CD14-positive monocyte (primary cell): ENCODE measurements around the gene SEMA3A. TPM values are rescaled to one million over a fixed set of nuclear protein-coding genes. Genes with fewer than 3 reads are reported as not detected.

ENCODE experiments used
- DNase-seq, 3 donors: peaks; one replicate each; pipeline ENCODE4 v3.0.0-alpha.2; 2011 to 2022
- H2AFZ ChIP-seq: 2 replicates; pipeline ENCODE4 v1.6.0; 2012; ENCODE audit warnings: mild to moderate bottlenecking, low read depth, low read length, inconsistent platforms; ENCODE audit not compliant: insufficient read depth, poor library complexity, severe bottlenecking
- H3K27ac ChIP-seq, 2 donors: 1 replicate in 1 of 2; 2 replicates in 1 of 2; pipeline ENCODE4 v1.5.1; 2012 to 2013; ENCODE audit warnings: low read length in 2 of 2, control low read depth in 1 of 2, inconsistent platforms in 1 of 2, low read depth in 1 of 2, mild to moderate bottlenecking in 1 of 2
- H3K27me3 ChIP-seq, 2 donors: one replicate each; pipeline versions ENCODE4 v1.6.0 to v1.6.1; 2011 to 2013; ENCODE audit warnings: low read length in 2 of 2; ENCODE audit not compliant: control insufficient read depth in 2 of 2, insufficient read depth in 2 of 2
- H3K36me3 ChIP-seq, 2 donors: replicated peaks in 1 of 2; 1 replicate in 1 of 2; 2 replicates in 1 of 2; pipeline versions ENCODE4 v1.5.1 to v1.6.1; 2012 to 2013; ENCODE audit warnings: low read length in 2 of 2, control low read depth in 1 of 2, inconsistent platforms in 1 of 2, mild to moderate bottlenecking in 1 of 2; ENCODE audit not compliant: insufficient read depth in 2 of 2, control insufficient read depth in 1 of 2
- H3K4me1 ChIP-seq, 2 donors: 1 replicate in 1 of 2; 2 replicates in 1 of 2; pipeline versions ENCODE4 v1.5.1 to v1.6.1; 2012 to 2013; ENCODE audit warnings: low read length in 2 of 2, control low read depth in 1 of 2, inconsistent platforms in 1 of 2, mild to moderate bottlenecking in 1 of 2, moderate library complexity in 1 of 2; ENCODE audit not compliant: insufficient read depth in 2 of 2, control insufficient read depth in 1 of 2
- H3K4me2 ChIP-seq: replicated peaks from 2 replicates; pipeline ENCODE3; 2012; ENCODE audit warnings: low read length, moderate library complexity, mild to moderate bottlenecking; ENCODE audit not compliant: poor library complexity, severe bottlenecking; ENCODE audit errors: extremely low read depth
- H3K4me3 ChIP-seq, 3 experiments: fragments of 200-600 bp in 1 of 3; sonication (generic) in 1 of 3; replicated peaks in 1 of 3; 1 replicate in 2 of 3; 2 replicates in 1 of 3; pipeline ENCODE4 v1.5.1; 2011 to 2013; ENCODE audit warnings: low read length in 3 of 3, mild to moderate bottlenecking in 3 of 3, control low read depth in 2 of 3, low read depth in 2 of 3, inconsistent platforms in 1 of 3, moderate library complexity in 1 of 3
- H3K79me2 ChIP-seq: 2 replicates; pipeline ENCODE4 v1.6.0; 2012; ENCODE audit warnings: mild to moderate bottlenecking, control low read depth, inconsistent platforms, low read length, moderate library complexity; ENCODE audit not compliant: insufficient read depth
- H3K9ac ChIP-seq: 2 replicates; pipeline ENCODE4 v1.6.0; 2017; ENCODE audit warnings: low read length, mild to moderate bottlenecking; ENCODE audit not compliant: insufficient read depth, poor library complexity, severe bottlenecking
- H3K9me3 ChIP-seq, 2 donors: replicated peaks in 1 of 2; 1 replicate in 1 of 2; 2 replicates in 1 of 2; pipeline versions ENCODE4 v1.5.1 to v1.6.1; 2012 to 2013; ENCODE audit warnings: low read length in 2 of 2, control low read depth in 1 of 2; ENCODE audit not compliant: control insufficient read depth in 1 of 2, insufficient read depth in 1 of 2
- H4K20me1 ChIP-seq: 2 replicates; pipeline ENCODE4 v1.6.0; 2012; ENCODE audit warnings: mild to moderate bottlenecking, low read length, control low read depth, moderate library complexity; ENCODE audit not compliant: insufficient read depth
- H3K27ac Mint-ChIP-seq, 7 donors: one replicate each; pipeline ENCODE4 v1.8.0; 2020; ENCODE audit warnings: mild to moderate bottlenecking in 7 of 7, mixed read lengths in 7 of 7, moderate library complexity in 6 of 7, inconsistent platforms in 2 of 7
- H3K27me3 Mint-ChIP-seq, 3 donors: one replicate each; pipeline ENCODE4 v1.8.0; 2021 to 2022; ENCODE audit warnings: low read depth in 3 of 3, mild to moderate bottlenecking in 3 of 3, mixed read lengths in 3 of 3, moderate library complexity in 3 of 3, inconsistent platforms in 1 of 3
- H3K36me3 Mint-ChIP-seq, 2 donors: one replicate each; pipeline ENCODE4 v1.8.0; 2020; ENCODE audit warnings: mixed read lengths in 2 of 2, inconsistent platforms in 1 of 2, mild to moderate bottlenecking in 1 of 2
- H3K4me1 Mint-ChIP-seq: one replicate; pipeline ENCODE4 v1.8.0; 2020; ENCODE audit warnings: mild to moderate bottlenecking, mixed read lengths
- H3K4me3 Mint-ChIP-seq, 2 donors: one replicate each; pipeline ENCODE4 v1.8.0; 2020; ENCODE audit warnings: mild to moderate bottlenecking in 2 of 2, mixed read lengths in 2 of 2, moderate library complexity in 1 of 2
- H3K9me3 Mint-ChIP-seq, 7 donors: one replicate each; pipeline ENCODE4 v1.8.0; 2020 to 2022; ENCODE audit warnings: mixed read lengths in 7 of 7, mild to moderate bottlenecking in 6 of 7, moderate library complexity in 6 of 7, inconsistent platforms in 2 of 7
- WGBS: methylation state at CpG from one replicate; pipeline ENCODE4 v1.1.5; 2013; ENCODE audit warnings: missing lambda C conversion rate; ENCODE audit not compliant: insufficient coverage; 5-methylcytosine and 5-hydroxymethylcytosine counted together
- intact Hi-C, 2 donors: fragments of 100-400 bp; cut with micrococcal nuclease; formaldehyde crosslinking; loops; one replicate each; pipeline versions ENCODE4 v1.15.0 to v1.15.1; 2023
- polyA plus RNA-seq, 3 donors: library from polyadenylated mRNA; depleted of rRNA in 1 of 3; unstranded in 2 of 3; stranded (reverse) in 1 of 3; fragments of 300-500 nt in 2 of 3; fragments of >200 nt in 1 of 3; fragmentation: Illumina TruSeq in 2 of 3; gene quantifications; 1 replicate in 2 of 3; 2 replicates in 1 of 3; pipeline ENCODE4 v1.2.3, GENCODE V29; 2012 to 2021
- TF ChIP-seq, protein P1 (sequence below): fragments of 200-600 bp; IDR thresholded peaks from one replicate; pipeline ENCODE4 v1.8.0; 2022; ENCODE audit warnings: antibody characterized with exemption, mild to moderate bottlenecking

SEMA3A gene
- polyA plus RNA-seq, 3 donors: 0.03 TPM; not detected in 2

DNA sequence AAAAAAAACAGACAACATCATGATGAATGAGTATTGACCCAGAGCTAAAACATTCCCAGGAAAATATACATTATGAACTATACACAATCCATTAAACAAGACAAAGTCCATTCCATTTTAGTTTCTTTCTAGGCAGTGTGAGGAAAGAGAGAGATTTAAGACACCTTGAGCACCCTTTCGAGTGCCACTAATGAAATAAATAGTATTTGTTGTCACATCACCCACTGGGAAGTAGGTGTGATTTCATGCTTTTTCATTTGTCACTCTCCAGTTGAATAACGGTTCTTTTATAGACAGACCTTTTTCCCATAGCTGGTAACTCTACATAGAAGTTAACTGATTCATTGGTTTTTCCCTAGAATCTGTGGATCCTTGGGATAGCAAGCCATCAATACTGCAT lies 29.9 kb upstream of the SEMA3A start:
- Histone ChIP-seq H3K4me3 (no peak overlapping the region), H4K20me1 (no peaks in the 10 kb centered on the region), H3K4me2 (no peak overlapping the region), H3K9me3 (no peaks in the 10 kb centered on the region), H3K36me3 (no peaks in the 10 kb centered on the region), H3K79me2 (no peaks in the 10 kb centered on the region), H3K9ac (no peak overlapping the region), H3K4me1 (peaks cover 0 to 3% of the 10 kb centered on the region in 2 donors), H3K27ac (no peak overlapping the region), H2AFZ (no peak overlapping the region), H3K27me3 (no peaks in the 10 kb centered on the region)
- H3K27me3 Mint-ChIP-seq: peaks cover 0 to 2% (median 0%) of the 10 kb centered on the region in 3 donors
- no peak overlapping the region for H3K4me3 Mint-ChIP-seq
- H3K4me1 Mint-ChIP-seq: peaks cover 9% of the 10 kb centered on the region
- TF ChIP-seq, protein P1, sequence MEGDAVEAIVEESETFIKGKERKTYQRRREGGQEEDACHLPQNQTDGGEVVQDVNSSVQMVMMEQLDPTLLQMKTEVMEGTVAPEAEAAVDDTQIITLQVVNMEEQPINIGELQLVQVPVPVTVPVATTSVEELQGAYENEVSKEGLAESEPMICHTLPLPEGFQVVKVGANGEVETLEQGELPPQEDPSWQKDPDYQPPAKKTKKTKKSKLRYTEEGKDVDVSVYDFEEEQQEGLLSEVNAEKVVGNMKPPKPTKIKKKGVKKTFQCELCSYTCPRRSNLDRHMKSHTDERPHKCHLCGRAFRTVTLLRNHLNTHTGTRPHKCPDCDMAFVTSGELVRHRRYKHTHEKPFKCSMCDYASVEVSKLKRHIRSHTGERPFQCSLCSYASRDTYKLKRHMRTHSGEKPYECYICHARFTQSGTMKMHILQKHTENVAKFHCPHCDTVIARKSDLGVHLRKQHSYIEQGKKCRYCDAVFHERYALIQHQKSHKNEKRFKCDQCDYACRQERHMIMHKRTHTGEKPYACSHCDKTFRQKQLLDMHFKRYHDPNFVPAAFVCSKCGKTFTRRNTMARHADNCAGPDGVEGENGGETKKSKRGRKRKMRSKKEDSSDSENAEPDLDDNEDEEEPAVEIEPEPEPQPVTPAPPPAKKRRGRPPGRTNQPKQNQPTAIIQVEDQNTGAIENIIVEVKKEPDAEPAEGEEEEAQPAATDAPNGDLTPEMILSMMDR: no peak
- no peak overlapping the region for H3K27ac Mint-ChIP-seq
- intact Hi-C loops: no loop called here
- whole genome bisulfite sequencing: 80% methylated on average over 1 of the region's 2 CpGs
- peaks cover 0 to 14% (median 4%) of the 10 kb centered on the region in 7 donors for H3K9me3 Mint-ChIP-seq
- no peak for DNase-seq
- no peaks in the 10 kb centered on the region for H3K36me3 Mint-ChIP-seq

DNA sequence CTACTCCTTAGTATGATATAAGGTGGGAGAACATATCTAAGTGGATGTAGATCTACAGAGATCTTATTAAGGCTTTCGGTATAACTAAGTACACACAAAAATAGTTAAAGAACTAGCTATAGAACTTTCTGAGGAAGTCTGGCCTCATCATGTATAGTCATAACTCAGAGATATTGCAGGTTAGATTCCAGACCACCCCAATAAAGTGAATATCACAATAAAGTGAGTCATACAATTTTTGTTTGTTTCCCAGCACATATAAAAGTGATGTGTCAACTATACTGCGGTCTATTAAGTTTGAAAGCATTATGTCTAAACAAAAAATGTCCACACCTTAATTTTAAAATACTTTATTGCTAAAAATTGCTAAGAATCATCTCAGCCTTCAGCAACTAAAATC lies 24.7 kb upstream of the SEMA3A start:
- peaks cover 0 to 2% (median 0%) of the 10 kb centered on the region in 3 donors for H3K27me3 Mint-ChIP-seq
- TF ChIP-seq, protein P1: no peak
- DNase-seq: no peak
- Histone ChIP-seq H2AFZ (no peak overlapping the region), H3K4me3 (no peak overlapping the region), H3K4me2 (no peak overlapping the region), H3K4me1 (peaks cover 7 to 11% of the 10 kb centered on the region in 2 donors), H4K20me1 (no peaks in the 10 kb centered on the region), H3K9ac (no peak overlapping the region), H3K79me2 (no peaks in the 10 kb centered on the region), H3K9me3 (no peaks in the 10 kb centered on the region), H3K27ac (no peak overlapping the region), H3K27me3 (no peaks in the 10 kb centered on the region), H3K36me3 (no peaks in the 10 kb centered on the region)
- H3K4me3 Mint-ChIP-seq: no peak overlapping the region
- no peaks in the 10 kb centered on the region for H3K36me3 Mint-ChIP-seq
- H3K27ac Mint-ChIP-seq: no peak overlapping the region
- no CpG with 5 or more reads among the region's 2 CpGs for WGBS
- peaks cover 0 to 12% (median 9%) of the 10 kb centered on the region in 7 donors for H3K9me3 Mint-ChIP-seq
- intact Hi-C loops: loop anchor here in 1 of 2 donors (10.0 kb wide), 1 partner anchor 45 kb away; no protein-coding TSS in a partner anchor
- H3K4me1 Mint-ChIP-seq: peaks cover 18% of the 10 kb centered on the region
